Gastroesophageal sphincter (tissue), 4 donors: ENCODE data around the gene METTL15. TPM values are rescaled to one million over a fixed set of nuclear protein-coding genes. Genes with fewer than 3 reads are reported as not detected.

Source experiments
- ATAC-seq: fragments of 150-250 bp; one replicate; pipeline ENCODE4 v1.9.1; 2016; ENCODE audit warnings: mild to moderate bottlenecking, moderate library complexity
- H3K27ac ChIP-seq, 4 donors: fragments of 200-600 bp; sonication (generic) in 3 of 4; 1 replicate in 3 of 4; 2 replicates in 1 of 4; pipeline ENCODE4 v1.5.1; 2016 to 2019
- H3K27me3 ChIP-seq: fragments of 200-600 bp; sonication (generic); one replicate; pipeline ENCODE4 v1.5.1; 2019
- H3K36me3 ChIP-seq, 2 donors: fragments of 200-600 bp; sonication (generic); one replicate each; pipeline ENCODE4 v1.5.1; 2019; ENCODE audit warnings: control low read depth in 1 of 2
- H3K4me1 ChIP-seq, 3 donors: fragments of 200-600 bp; sonication (generic); 1 replicate in 2 of 3; 2 replicates in 1 of 3; pipeline ENCODE4 v1.5.1; 2016 to 2019; ENCODE audit warnings: control low read depth in 2 of 3
- H3K4me3 ChIP-seq, 2 donors: fragments of 200-600 bp; sonication (generic); one replicate each; pipeline ENCODE4 v1.5.1; 2019; ENCODE audit warnings: mild to moderate bottlenecking in 1 of 2, moderate library complexity in 1 of 2
- H3K9me3 ChIP-seq, 3 donors: fragments of 200-600 bp; sonication (generic); one replicate each; pipeline ENCODE4 v1.5.1; 2017 to 2019; ENCODE audit warnings: control low read depth in 2 of 3
- CTCF ChIP-seq, 4 experiments: fragments of 200-600 bp in 2 of 4; fragments of 450-650 bp in 2 of 4; sonication (generic) in 1 of 4; IDR thresholded peaks; one replicate each; pipeline ENCODE4 v1.5.1; 2017 to 2019; ENCODE audit warnings: antibody characterized with exemption in 4 of 4, mild to moderate bottlenecking in 2 of 4, moderate library complexity in 2 of 4
- EP300 ChIP-seq: sonication (generic); formaldehyde crosslinking; IDR thresholded peaks from one replicate; pipeline ENCODE4 v1.6.1; 2017; ENCODE audit warnings: antibody characterized with exemption, mild to moderate bottlenecking
- POLR2A ChIP-seq, 2 donors: fragments of 450-650 bp; IDR thresholded peaks; one replicate each; pipeline ENCODE4 v1.6.1; 2017; ENCODE audit warnings: antibody characterized with exemption in 2 of 2, mild to moderate bottlenecking in 2 of 2, moderate library complexity in 1 of 2
- POLR2AphosphoS5 ChIP-seq: sonication (generic); formaldehyde crosslinking; IDR thresholded peaks from one replicate; pipeline ENCODE4 v1.6.1; 2017; ENCODE audit warnings: antibody characterized with exemption
- WGBS, 2 donors: methylation state at CpG; one replicate each; pipeline ENCODE4 v1.1.5; 2018; ENCODE audit warnings: low coverage in 1 of 2; 5-methylcytosine and 5-hydroxymethylcytosine counted together
- total RNA-seq, 4 donors: library from RNA; depleted of rRNA; stranded (reverse); fragments of >200 nt; gene quantifications; one replicate each; pipeline ENCODE4 v1.1.0, GENCODE V29; 2016

The METTL15 gene
- total RNA-seq, 4 donors from 2014 or later: 7.8 to 20.5 (median 8.2) TPM

GRCh38 chr11:28146123-28146751 is 38.0 kb downstream of the METTL15 start:
- H3K36me3 ChIP-seq: peaks cover 0 to 7% of the 10 kb centered on the region in 2 donors
- WGBS, 2 donors: 20 to 44% methylated on average over 1 to 2 of the region's 2 CpGs
- peaks cover 0 to 8% (median 0%) of the 10 kb centered on the region in 3 donors for H3K4me1 ChIP-seq
- H3K27ac ChIP-seq: no peak overlapping the region
- TF ChIP-seq CTCF (IDR thresholded peaks at IDR 0.05): no peak
- TF ChIP-seq POLR2AphosphoS5: no peak
- TF ChIP-seq EP300: no peak
- TF ChIP-seq POLR2A (IDR thresholded peaks at IDR 0.05): no peak
- H3K27me3 ChIP-seq: no peaks in the 10 kb centered on the region
- peak; percentile 58 for ATAC-seq
- H3K9me3 ChIP-seq: no peaks in the 10 kb centered on the region
- H3K4me3 ChIP-seq: no peak overlapping the region

- 100% methylated on average over 2 of the region's 2 CpGs; no CpG with 5 or more reads in 1 of the 2 donors for WGBS, 2 donors
- H3K27me3 ChIP-seq: no peaks in the 10 kb centered on the region
- H3K27ac ChIP-seq: no peak overlapping the region
- H3K4me3 ChIP-seq: no peak overlapping the region
- no peaks in the 10 kb centered on the region for H3K9me3 ChIP-seq
- ATAC-seq: no peak
- TF ChIP-seq POLR2A (IDR thresholded peaks at IDR 0.05) (no peak), EP300 (no peak), POLR2AphosphoS5 (no peak), CTCF (IDR thresholded peaks at IDR 0.05) (no peak)
- H3K36me3 ChIP-seq: peaks cover 0 to 11% of the 10 kb centered on the region in 2 donors
- H3K4me1 ChIP-seq: no peaks in the 10 kb centered on the region
Measured at GRCh38 chr11:28152743-28153142, 44.6 kb downstream of the METTL15 start.

- H3K27me3 ChIP-seq: no peaks in the 10 kb centered on the region
- ATAC-seq: no peak
- no peak overlapping the region for H3K4me3 ChIP-seq
- no peaks in the 10 kb centered on the region for H3K4me1 ChIP-seq
- no peak overlapping the region for H3K27ac ChIP-seq
- 92 to 94% methylated on average over 2 of the region's 2 CpGs for WGBS, 2 donors
- TF ChIP-seq POLR2AphosphoS5 (no peak), CTCF (IDR thresholded peaks at IDR 0.05) (no peak), POLR2A (IDR thresholded peaks at IDR 0.05) (no peak), EP300 (no peak)
- peaks cover 0 to 19% of the 10 kb centered on the region in 2 donors for H3K36me3 ChIP-seq
- H3K9me3 ChIP-seq: no peaks in the 10 kb centered on the region
Measured at GRCh38 chr11:28153586-28153985, 45.4 kb downstream of the METTL15 start.

- ATAC-seq: no peak
- 83 to 85% methylated on average over 2 of the region's 2 CpGs for WGBS, 2 donors
- no peaks in the 10 kb centered on the region for H3K4me1 ChIP-seq
- H3K27me3 ChIP-seq: no peaks in the 10 kb centered on the region
- no peaks in the 10 kb centered on the region for H3K9me3 ChIP-seq
- peaks cover 0 to 8% of the 10 kb centered on the region in 2 donors for H3K36me3 ChIP-seq
- no peak overlapping the region for H3K27ac ChIP-seq
- no peak for TF ChIP-seq EP300
- no peak for TF ChIP-seq POLR2A (IDR thresholded peaks at IDR 0.05)
- no peak for TF ChIP-seq POLR2AphosphoS5
- no peak for TF ChIP-seq CTCF (IDR thresholded peaks at IDR 0.05)
- H3K4me3 ChIP-seq: no peak overlapping the region
Measured at GRCh38 chr11:28168718-28169117, 60.5 kb downstream of the METTL15 start.

- ATAC-seq: no peak
- no peaks in the 10 kb centered on the region for H3K4me1 ChIP-seq
- TF ChIP-seq EP300: no peak
- no peak overlapping the region for H3K27ac ChIP-seq
- H3K4me3 ChIP-seq: no peak overlapping the region
- WGBS, 2 donors: no CpG with 5 or more reads among the region's 1 CpG
- no peaks in the 10 kb centered on the region for H3K27me3 ChIP-seq
- peaks cover 0 to 10% of the 10 kb centered on the region in 2 donors for H3K36me3 ChIP-seq
- H3K9me3 ChIP-seq: no peaks in the 10 kb centered on the region
Measured at GRCh38 chr11:28169816-28170215, 61.6 kb downstream of the METTL15 start.
